ENCODE data around the gene MTNR1A.

Gene MTNR1A
- total RNA-seq: 0 reads per million in 2 experiments

GRCh38 chr4:186554914-186555827, at the start of gene MTNR1A:
Gene MTNR1A (minus strand): TSS chr4:186555567. CDS start chr4:186555365, 202 bp downstream.
- no peak for DNase-seq (ENCODE audit: low read depth)

- no peak for DNase-seq (ENCODE audit: low read depth)
Measured at GRCh38 chr4:186604124-186604807, 48.9 kb upstream of the MTNR1A start.

- no peak for DNase-seq (ENCODE audit: low read depth)
Measured at GRCh38 chr4:186602978-186603377, 47.6 kb upstream of the MTNR1A start.

- no peak for DNase-seq (ENCODE audit: low read depth)
Measured at GRCh38 chr4:186599483-186599882, 44.1 kb upstream of the MTNR1A start.

GRCh38 chr4:186598686-186599085, 43.3 kb upstream of the MTNR1A start:
- no peak for DNase-seq (ENCODE audit: low read depth)

GRCh38 chr4:186596850-186597390, 41.6 kb upstream of the MTNR1A start:
- no peak for DNase-seq (ENCODE audit: low read depth)

- DNase-seq (ENCODE audit: low read depth): no peak
Measured at GRCh38 chr4:186596346-186596745, 41.0 kb upstream of the MTNR1A start.

GRCh38 chr4:186593587-186593973, 38.2 kb upstream of the MTNR1A start:
- DNase-seq (ENCODE audit: low read depth): no peak

- DNase-seq (ENCODE audit: low read depth): no peak
Measured at GRCh38 chr4:186592966-186593586, 37.7 kb upstream of the MTNR1A start.

GRCh38 chr4:186592445-186592844, 37.1 kb upstream of the MTNR1A start:
- no peak for DNase-seq (ENCODE audit: low read depth)

- no peak for DNase-seq (ENCODE audit: low read depth)
Measured at GRCh38 chr4:186591651-186592050, 36.3 kb upstream of the MTNR1A start.

GRCh38 chr4:186588503-186588902, 33.1 kb upstream of the MTNR1A start:
- DNase-seq (ENCODE audit: low read depth): no peak

GRCh38 chr4:186587416-186588018, 32.1 kb upstream of the MTNR1A start:
- DNase-seq (ENCODE audit: low read depth): peak; percentile 20

- DNase-seq (ENCODE audit: low read depth): no peak
Measured at GRCh38 chr4:186586205-186586604, 30.8 kb upstream of the MTNR1A start.

- DNase-seq (ENCODE audit: low read depth): no peak
Measured at GRCh38 chr4:186584912-186585311, 29.5 kb upstream of the MTNR1A start.

GRCh38 chr4:186581421-186581820, 26.1 kb upstream of the MTNR1A start:
- DNase-seq (ENCODE audit: low read depth): no peak

GRCh38 chr4:186580669-186581068, 25.3 kb upstream of the MTNR1A start:
- no peak for DNase-seq (ENCODE audit: low read depth)

- DNase-seq (ENCODE audit: low read depth): no peak
Measured at GRCh38 chr4:186570193-186570996, 15.0 kb upstream of the MTNR1A start.

GRCh38 chr4:186569533-186570192, 14.3 kb upstream of the MTNR1A start:
- DNase-seq (ENCODE audit: low read depth): no peak

GRCh38 chr4:186566068-186566467, 10.7 kb upstream of the MTNR1A start:
- no peak for DNase-seq (ENCODE audit: low read depth)

GRCh38 chr4:186563761-186564160, 8.4 kb upstream of the MTNR1A start:
- DNase-seq (ENCODE audit: low read depth): no peak

Data from T follicular helper cell (primary cell).